GM19025 (cell line): ENCODE results near the gene CPLX3.
"Not testable (repeated sequence)": the region's sequence is repeated elsewhere in the genome, so short reads cannot be mapped to it uniquely, and the experiment has no call there.

Experiments
- ATAC-seq: cut with Tn5 transposase; IDR thresholded peaks from one replicate; pipeline ENCODE4 v1.9.1; 2021; ENCODE audit warnings: mild to moderate bottlenecking, low read depth, moderate library complexity; ENCODE audit not compliant: unreplicated experiment

The CPLX3 gene

GRCh38 chr15:74826364-74826819 lies at the start of gene CPLX3:
TSS of gene CPLX3 (plus strand) at chr15:74826627. CDS start at chr15:74826704, 77 bp downstream.
- ATAC-seq: no peak

DNA sequence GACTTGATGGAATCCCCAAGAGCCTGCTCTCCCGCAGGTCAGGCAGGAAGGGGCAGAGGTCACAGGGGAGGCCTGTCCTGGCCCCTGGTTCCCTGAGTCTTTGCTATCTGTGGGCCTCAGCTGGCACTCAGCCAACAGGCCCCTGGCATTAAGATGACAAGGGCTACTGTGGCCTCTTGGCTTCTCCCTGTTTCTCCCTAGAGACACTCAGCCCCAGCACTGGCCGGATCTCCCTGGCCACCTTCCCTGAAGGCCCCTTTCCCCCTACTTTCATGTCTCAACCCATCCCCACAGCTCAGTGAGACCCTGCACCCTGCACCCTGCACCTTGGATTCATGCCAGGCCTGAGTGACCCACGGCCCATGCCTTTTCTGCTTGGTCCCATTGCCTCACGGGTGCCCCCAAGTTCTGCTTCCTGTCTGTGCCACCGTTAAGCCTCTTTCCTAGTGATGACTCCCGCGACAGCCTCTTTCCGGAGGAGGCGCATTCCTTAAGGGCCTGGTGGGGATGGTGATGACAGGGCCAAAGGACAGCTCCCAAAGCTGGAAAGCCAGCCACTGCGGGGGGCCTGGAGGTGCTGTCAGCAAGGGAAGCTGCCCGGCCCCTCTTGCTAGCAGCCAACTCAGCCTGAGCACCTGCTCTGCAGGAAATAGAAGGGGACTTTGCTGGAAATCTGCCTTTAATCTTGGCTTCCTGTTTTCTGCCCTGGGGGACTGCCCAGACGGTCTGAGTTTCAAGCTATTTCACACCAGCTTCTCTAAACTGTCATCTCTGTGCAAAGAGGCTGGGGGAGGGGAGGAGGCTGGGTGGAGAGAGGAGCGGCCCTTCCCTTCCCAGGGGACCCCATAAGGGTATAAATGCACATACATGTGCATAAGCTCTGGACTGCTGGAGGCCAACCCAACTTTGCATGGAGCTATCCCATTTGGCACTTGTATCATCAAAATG lies 49.3 kb upstream of the CPLX3 start:
- peak; percentile 34 for ATAC-seq

DNA sequence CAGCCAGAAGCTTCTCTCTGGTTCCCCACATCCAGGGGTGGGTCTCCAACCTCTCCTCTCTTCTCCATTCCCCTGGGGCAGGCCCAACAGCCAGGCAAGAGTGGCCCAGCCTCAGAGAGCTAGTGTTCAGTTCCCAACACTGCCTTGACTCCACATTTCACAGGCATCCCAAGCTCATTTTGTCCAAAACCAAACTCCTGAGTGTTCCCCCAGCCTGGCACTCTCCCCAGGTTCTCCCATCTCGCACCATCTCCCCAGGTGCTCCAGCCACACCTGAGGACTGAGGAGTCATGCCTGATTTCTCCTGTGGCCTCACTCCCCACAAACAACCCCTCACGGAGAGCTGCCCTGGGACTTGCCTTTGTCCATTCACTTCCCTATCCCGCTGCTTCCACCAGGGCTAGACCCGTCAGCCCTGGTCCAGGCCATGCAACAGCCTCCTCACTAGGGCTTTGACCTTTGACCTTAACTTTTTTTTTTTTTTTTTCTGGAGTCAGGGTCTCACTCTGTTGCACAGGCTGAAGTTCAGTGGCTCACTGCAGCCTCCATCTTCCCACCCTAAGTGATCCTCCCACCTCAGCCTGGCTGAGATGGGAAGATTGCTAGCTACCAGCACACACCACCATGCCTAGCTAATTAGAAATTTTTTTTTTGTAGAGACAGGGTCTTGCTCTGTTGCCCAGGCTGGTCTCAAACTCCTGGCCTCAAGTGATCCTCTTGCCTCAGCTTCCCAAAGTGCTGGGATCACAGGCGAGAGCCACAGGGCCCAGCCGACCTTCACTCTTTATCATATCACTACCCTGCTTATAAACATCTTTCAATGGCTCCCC lies 48.4 kb upstream of the CPLX3 start:
- no peak for ATAC-seq

- no peak for ATAC-seq
Measured at GRCh38 chr15:74778599-74778970, 47.8 kb upstream of the CPLX3 start.

DNA sequence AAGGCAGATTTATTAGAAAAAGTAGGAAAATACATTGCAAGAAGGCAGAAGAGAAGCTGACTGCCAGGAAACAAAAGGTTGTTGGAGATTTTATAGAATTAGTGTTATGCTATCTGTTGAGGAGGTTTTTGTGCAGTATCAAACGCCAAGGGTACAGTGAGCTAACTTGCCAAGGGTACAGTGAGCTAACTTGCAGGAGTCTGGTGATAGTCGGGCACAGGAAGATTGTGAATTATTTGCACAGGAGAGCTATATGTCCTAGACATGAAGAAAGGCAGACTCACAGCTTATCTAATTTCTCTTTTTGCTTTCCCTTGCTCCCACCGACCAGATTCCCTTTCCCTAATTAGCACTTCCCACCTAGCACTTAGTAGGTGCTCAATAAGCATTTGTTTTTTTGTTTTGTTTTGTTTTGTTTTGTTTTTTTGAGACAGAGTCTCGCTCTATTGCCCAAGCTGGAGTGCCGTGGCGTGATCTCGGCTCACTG lies 47.2 kb upstream of the CPLX3 start:
- ATAC-seq: no peak

DNA sequence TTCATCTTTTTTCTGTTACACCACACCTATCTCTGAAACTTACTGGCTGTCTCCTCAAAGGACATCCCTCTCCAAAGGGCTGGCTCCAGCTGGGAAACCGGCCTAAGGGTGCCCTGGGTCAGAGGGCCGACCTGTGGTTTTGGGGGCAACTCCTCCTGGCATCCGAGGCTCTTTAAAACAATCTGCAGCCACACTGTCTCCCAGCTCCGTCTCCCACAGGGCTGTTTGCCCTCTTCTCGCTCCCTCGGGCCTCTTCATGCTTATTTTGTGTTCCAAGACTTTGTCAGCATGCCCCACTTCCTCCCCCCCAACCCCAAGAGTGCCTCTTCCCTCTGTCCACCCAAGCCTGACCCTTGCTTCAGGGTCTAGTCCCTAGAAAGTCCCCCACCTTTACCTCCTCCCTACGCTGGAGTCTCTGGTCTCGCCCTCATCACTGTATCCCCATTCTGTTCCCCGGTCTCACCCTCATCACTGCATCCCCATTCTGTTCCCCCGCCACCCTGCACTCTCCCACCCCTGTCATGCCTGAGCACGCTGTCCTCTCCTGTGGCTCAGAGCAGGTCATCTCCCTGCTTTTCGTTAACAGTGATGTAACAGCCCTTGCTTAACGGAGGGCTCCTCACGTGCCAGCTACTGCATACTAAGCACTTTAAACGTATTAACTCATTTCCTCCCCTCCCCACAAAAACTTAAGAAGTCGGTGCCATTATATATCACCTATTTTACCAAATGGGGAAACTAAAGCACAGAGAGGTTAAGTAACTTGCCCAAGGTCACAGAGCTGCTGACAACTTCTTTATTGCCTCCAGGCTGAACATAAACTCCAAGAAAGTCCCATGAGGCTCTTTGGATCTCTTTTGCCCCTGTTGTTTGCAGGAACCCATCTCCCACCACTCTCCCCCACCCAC lies 45.6 kb upstream of the CPLX3 start:
- ATAC-seq: no peak

DNA sequence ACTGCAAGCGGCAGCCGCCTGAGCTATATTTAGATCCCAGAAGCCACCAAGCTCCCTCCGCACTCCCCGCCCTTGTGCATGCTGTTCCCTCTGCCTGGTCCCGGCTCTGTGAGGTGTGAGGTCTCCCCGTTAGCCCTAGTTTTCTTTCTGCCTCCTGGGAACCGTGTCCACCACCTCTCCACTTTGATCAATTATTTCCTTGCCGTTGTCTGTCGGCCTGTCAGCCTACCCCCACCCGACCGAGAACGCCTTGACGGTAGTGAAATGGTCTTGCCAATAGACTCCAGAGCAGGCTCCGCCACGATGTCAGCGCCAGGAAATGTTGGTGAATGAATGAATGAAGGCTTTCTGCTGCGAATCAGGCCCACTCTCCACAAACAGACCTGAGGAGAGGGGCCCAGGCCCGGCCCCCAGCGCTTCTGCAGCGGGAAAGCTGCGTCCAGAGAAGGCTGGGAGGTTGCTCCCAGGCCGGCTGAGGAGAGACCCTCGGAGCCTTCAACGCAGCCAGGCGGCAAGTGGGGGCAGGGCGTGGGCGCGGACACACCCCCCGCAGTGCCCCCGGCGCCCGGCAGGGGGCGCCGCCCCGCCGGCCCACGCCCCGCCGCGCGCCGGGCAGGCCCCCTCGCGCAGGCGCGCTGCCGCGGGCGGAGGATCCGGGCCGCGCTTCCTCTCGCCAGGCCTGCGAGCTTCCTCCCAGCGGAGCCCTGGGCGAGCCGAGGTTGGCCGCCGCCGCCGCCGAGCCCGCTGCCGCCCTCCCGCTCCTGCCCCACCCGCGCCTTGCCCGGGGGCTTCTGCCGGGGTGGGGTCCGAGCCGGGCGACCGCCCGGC lies 44.8 kb upstream of the CPLX3 start, which contains the start of gene CSK:
Gene CSK, plus strand, starts transcription at position 650 of the 828 bp plus-strand sequence. CDS start 16,218 bp downstream, outside the sequence.
- peak; percentile 31 for ATAC-seq

- peak; percentile 13 for ATAC-seq
Measured at GRCh38 chr15:74782259-74783071, 44.0 kb upstream of the CPLX3 start.

- no peak for ATAC-seq
Measured at GRCh38 chr15:74783072-74783807, 43.2 kb upstream of the CPLX3 start.

DNA sequence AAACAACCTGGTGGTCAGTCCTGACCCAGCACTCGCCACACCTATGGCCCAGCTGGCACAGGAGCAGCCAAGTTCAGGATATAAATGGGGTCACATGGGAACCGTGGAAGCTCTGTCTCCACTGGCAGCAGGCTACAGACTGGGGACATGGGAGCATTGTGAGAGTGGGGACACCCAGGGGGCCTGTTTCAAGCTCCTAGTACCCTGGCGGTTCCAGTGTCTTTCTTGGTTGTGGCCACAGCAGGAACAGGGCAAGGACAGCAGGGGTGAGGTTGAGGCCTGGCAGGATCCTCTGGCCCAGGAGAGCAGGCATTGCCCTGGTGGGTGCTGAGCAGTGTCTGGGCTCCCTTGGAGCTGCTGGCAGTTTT lies 42.6 kb upstream of the CPLX3 start:
- no peak for ATAC-seq

DNA sequence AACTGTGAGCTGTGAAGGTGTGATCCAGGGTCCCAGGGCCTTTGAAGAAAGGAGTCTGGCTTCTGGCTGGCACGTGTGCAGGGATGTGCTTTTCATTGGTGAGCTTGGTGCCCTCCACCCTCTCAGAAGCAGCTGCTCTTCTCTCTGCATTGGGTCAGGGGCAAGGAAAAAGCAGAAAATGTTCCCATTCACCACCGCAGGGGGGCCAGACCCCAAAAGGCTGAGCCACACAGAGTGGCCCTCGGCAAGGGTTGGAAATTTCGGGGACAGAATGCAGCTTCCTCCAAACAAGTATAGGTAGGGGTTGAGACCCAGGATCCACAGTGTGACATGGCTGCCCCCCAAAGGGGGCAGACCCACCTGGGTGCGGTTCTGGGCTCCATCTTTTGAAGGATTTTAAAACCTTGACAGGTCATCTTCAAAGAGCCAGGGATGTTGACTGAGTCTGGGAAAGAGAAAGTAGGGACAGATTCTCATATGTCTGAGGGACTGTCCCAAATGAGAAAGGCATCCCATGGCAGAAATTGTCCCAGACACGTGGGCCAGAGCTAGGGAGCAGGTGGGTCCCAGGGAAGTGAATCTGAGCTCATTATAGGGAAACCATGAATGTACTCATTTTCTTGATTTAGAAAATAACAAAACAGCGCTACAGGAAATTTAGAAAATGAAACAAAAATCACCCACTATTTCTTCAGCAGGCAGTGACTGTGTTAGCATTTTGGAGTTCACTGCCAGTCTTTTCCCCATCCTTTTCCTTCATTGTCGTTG lies 41.8 kb upstream of the CPLX3 start:
- ATAC-seq: no peak

DNA sequence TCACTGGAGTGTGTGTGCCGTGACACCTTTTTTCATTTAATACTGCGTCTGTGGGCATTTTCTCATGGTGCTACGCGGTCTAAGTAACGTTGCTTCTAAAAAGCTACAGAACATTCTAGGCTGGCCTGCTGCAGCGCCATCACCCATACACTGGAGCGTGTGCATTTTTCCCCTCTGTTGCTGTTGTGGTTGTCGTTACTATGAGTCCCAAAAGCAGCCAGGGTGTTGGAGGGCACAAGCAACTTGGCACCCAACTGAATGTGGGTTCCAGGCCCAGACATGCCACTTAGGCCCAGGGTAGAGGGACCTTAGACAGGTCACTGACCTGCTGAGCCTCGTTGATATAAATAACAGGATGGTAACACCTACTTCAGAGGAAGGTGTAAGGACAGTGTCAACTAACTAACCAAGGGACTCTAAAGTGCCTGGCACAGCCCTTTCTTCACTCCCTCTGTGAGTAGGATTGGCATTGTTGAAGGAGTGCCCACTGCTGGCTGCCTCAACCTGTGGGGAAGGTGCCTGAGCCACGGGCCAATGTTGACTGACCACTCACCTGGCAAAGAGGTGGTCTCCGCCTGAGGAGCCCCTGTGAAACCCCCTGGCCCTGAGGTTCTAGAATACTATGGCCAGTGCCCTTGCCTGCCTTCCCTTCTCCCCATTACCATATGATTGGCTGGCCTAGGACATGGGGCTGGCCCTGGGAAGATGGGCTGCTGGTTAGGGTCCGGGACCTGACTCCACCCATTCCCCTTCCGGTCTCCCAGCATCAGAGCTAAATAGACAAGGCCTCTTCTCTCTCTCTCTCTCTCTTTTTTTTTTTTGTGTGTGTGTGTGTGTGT lies 41.0 kb upstream of the CPLX3 start:
- no peak for ATAC-seq

DNA sequence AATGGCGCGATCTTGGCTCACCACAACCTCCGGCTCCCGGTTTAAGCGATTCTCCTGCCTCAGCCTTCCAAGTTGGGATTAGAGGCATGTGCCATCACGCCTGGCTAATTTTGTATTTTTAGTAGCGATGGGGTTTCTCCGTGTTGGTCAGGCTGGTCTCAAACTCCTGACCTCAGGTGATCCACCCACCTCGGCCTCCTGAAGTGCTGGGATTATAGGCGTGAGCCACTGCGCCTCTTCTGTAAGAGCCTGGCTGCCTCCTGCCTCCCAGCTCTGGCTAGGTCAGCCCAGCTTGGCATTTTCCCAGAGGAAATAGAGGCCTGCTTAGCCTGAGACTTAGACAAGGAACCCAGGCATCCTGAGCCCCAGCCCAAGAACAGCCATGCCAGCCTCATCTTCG lies 40.3 kb upstream of the CPLX3 start:
- not testable (repeated sequence) for ATAC-seq

DNA sequence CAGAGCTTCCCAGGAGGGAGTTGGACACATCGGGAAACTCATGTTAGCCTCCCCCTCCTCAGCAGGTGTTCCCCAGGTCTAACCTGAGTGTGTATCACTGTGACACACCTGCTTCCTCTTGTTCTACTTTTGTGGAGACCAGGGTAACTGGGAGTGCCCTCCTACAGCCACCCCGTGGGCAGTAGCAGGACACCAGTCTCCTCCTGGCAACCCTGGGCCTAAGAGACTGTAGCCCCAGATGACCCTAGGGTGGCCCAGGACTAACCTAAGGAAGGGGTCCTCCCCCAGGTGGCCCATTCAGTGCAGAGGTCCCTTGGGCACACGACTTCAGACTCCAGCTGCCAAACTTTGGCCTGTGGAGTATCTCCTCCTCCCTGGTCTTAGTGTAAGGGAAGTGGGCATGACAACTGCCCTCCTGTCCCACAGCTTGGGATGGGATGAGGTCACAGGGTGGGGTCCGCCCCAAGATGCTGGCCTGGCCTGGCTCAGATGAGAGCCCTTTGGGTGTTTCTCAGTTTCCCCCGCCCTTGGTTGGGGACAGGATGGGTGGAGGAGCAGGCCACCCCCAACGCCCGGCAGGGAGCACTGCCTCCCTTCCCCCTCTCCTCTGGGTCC lies 39.8 kb upstream of the CPLX3 start:
- ATAC-seq: no peak

- peak; percentile 39 for ATAC-seq
Measured at GRCh38 chr15:74787251-74788041, 39.0 kb upstream of the CPLX3 start.
